SK-N-MC (cell line): ENCODE data around the gene VASP.

Experiments used
- DNase-seq: peaks from one replicate; pipeline ENCODE4 v3.0.0-alpha.2; 2011; ENCODE audit warnings: low read depth, low spot score
- H3K27ac ChIP-seq: fragments of 200-600 bp; sonication (generic); 2 replicates; pipeline ENCODE4 v1.5.1; 2016; ENCODE audit warnings: mixed run types
- H3K36me3 ChIP-seq: fragments of 200-600 bp; sonication (generic); 2 replicates; pipeline ENCODE4 v1.6.1; 2017; ENCODE audit warnings: antibody characterized with exemption, low read length, mixed read lengths; ENCODE audit not compliant: insufficient read depth
- H3K4me3 ChIP-seq: fragments of 200-600 bp; sonication (generic); 2 replicates; pipeline ENCODE4 v1.5.1; 2016
- H3K9ac ChIP-seq: fragments of 200-600 bp; sonication (generic); 2 replicates; pipeline ENCODE4 v1.8.0; 2017; ENCODE audit warnings: mixed run types, mixed read lengths; ENCODE audit not compliant: insufficient read length
- H3K9me3 ChIP-seq: fragments of 200-600 bp; sonication (generic); 2 replicates; pipeline ENCODE4 v1.6.1; 2017; ENCODE audit warnings: low read depth, mild to moderate bottlenecking, antibody characterized with exemption, low read length, moderate library complexity, mixed read lengths
- EZH2 ChIP-seq: fragments of 200-600 bp; sonication (generic); IDR thresholded peaks from one replicate; pipeline ENCODE4 v1.6.1; 2017; ENCODE audit warnings: antibody characterized with exemption
- FOXP2 ChIP-seq: optimal IDR thresholded peaks from 2 replicates; pipeline ENCODE3; 2011; ENCODE audit warnings: mild to moderate bottlenecking, moderate library complexity; ENCODE audit not compliant: insufficient read depth; ENCODE audit errors: extremely low read length, control extremely low read depth
- POLR2AphosphoS5 ChIP-seq: IDR thresholded peaks from 2 replicates; pipeline ENCODE4 v1.6.1; 2012; ENCODE audit warnings: mild to moderate bottlenecking, low read depth, low read length, borderline replicate concordance

VASP gene

DNA sequence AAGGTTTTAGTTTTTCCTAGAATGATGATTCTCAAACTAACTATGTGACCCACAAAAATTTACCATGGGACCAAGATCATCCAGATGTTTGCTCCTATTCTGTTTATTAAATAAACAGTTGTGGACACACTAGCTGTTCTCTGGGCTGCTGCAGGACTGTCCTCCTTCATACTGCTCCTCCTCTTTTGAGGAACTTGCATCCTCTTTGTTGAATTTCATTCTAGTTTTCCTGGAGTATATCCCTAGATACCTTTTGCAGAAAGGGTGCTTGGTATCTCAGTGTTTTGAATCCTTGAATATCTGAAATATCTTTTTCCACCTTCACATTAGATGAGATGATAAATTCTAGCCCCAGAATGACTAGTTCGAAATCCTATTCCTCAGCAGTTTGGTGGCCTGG, 24.1 kb downstream of the VASP start:
- no peaks in the 10 kb centered on the region for H3K36me3 ChIP-seq
- H3K4me3 ChIP-seq: no peak overlapping the region
- H3K27ac ChIP-seq: no peak overlapping the region
- H3K9me3 ChIP-seq: no peaks in the 10 kb centered on the region
- no peak for TF ChIP-seq FOXP2
- TF ChIP-seq POLR2AphosphoS5: no peak
- no peak for TF ChIP-seq EZH2
- DNase-seq: no peak
- H3K9ac ChIP-seq: no peak overlapping the region

DNA sequence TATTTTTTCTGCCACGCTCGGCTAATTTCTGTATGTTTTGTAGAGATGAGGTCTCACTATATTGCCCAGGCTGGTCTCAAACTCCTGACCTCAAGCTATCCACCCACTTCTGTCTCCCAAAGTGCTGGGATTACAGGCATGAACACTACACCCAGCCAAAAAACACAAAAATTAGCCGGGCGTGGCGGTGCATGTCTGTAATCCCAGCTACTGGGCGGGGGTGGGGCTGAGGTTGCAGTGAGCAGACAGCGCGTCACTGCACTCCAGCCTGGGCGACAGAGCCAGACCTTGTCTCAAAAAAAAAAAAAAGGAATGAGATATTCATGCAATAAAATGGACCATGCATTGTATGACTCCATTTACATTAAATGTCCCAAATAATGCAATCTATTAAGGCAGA, 32.2 kb downstream of the VASP start:
- no peaks in the 10 kb centered on the region for H3K36me3 ChIP-seq
- DNase-seq: no peak
- H3K27ac ChIP-seq: no peak overlapping the region
- H3K9ac ChIP-seq: no peak overlapping the region
- H3K4me3 ChIP-seq: no peak overlapping the region
- TF ChIP-seq EZH2 (no peak), FOXP2 (no peak), POLR2AphosphoS5 (no peak)
- no peaks in the 10 kb centered on the region for H3K9me3 ChIP-seq

DNA sequence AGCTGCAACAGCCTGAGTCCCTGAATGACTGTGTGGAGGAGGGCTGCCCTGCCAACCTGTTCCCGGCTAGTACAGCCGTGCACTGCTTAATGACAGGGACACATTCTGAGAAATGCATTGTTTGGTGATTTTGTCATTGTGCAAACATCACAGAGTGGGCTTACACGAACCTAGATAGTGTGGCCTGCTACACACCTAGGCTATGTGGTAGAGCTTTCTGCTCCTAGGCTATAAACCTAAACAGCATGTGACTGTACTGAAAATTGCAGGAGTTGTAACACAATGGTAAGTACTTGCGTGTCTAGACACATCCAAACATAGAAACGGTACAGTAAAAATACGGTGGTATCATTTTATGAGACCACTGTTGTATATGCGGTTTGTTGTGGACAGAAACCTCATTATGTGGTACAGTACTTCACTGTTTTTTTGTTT, 35.0 kb downstream of the VASP start:
- no peak overlapping the region for H3K4me3 ChIP-seq
- H3K36me3 ChIP-seq: no peaks in the 10 kb centered on the region
- H3K9me3 ChIP-seq: no peaks in the 10 kb centered on the region
- no peak overlapping the region for H3K9ac ChIP-seq
- no peak for DNase-seq
- H3K27ac ChIP-seq: no peak overlapping the region
- TF ChIP-seq FOXP2 (no peak), EZH2 (no peak), POLR2AphosphoS5 (no peak)

DNA sequence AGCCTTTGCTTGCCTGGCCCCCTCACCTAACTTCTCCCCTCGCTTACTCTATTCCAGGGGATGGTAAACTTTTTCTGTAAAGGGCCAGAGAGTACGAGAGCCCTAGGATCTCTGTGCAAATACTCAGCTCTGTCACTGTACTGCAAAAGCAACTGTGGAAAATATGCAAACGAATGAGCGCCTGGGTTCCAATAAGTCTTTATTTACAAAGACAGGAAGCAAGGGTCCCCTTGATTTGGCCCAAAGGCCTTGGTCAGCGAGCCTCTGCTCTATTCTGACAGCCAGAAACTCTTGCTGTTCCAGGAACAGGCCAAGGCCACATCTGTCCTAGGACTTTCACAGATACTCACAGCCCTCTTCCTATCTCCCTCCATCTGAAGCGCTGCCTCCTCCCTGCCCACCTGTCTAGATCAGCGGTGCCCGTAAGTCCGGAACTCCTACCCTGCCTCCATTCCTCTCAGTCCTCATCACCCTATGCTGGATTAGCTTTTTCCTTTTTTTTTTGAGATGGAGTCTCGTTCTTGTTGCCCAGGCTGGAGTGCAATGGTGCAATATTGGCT, 40.0 kb downstream of the VASP start:
- H3K9me3 ChIP-seq: no peaks in the 10 kb centered on the region
- H3K9ac ChIP-seq: no peak overlapping the region
- no peak overlapping the region for H3K27ac ChIP-seq
- TF ChIP-seq EZH2: no peak
- TF ChIP-seq POLR2AphosphoS5: no peak
- no peak for TF ChIP-seq FOXP2
- H3K36me3 ChIP-seq: no peaks in the 10 kb centered on the region
- no peak for DNase-seq
- no peak overlapping the region for H3K4me3 ChIP-seq

DNA sequence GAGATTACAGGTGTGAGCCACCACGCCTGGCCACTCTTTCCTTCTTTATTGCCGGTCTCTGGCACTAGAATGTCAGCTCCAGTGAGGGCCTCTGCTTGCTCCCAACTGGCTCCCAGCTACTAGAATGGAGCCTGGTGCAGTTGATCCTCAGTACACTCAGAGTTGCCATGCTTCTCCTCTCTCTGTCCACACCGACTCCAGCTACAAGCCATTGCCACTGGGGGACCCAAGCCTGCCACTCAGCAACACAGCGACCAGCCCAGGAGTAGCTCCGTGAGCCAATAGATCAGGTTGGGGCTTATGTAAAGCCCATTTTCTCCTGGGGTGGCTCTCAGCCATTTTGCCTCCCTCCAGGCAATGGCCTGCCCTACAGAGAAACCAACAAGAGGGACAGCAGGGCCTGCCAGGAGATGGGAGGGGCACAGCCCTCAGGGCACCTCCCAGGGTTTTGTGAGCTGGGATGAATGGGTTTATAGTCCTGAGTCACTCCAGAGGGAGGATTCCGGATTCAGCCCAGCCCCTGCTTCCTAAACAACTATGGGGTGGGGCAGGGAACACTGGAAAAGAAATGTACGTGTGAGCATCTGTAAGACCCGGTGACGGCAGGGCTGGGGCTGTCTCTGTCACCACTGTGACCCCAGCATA, 40.8 kb downstream of the VASP start:
- Histone ChIP-seq H3K9me3 (no peaks in the 10 kb centered on the region), H3K36me3 (no peaks in the 10 kb centered on the region), H3K4me3 (no peak overlapping the region), H3K9ac (no peak overlapping the region), H3K27ac (no peak overlapping the region)
- DNase-seq: no peak
- TF ChIP-seq POLR2AphosphoS5 (no peak), EZH2 (no peak), FOXP2 (no peak)

DNA sequence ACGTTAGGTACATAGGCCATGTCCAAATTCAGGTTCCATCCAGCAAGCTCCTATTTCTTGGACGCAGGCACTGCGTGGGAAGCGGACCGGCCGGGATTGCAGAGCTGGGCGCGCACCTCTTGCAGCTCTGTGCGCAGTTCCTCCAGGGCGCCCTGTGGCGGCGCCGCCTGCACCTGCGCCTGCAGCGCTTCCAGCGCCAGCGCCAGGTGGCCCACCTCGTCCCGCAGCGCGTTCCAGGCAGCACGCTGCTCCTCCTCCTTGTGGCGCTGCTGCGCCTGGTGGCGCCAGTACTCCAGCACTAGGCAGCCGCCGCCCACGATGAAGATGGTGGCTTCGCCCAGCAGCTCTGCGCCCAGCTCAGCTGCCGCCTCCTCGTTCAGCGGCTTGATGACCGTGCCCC, 46.2 kb downstream of the VASP start:
- Histone ChIP-seq H3K27ac (no peak overlapping the region), H3K4me3 (no peak overlapping the region), H3K9ac (no peak overlapping the region), H3K9me3 (no peaks in the 10 kb centered on the region), H3K36me3 (no peaks in the 10 kb centered on the region)
- DNase-seq: no peak
- TF ChIP-seq POLR2AphosphoS5 (no peak), EZH2 (no peak), FOXP2 (no peak)

DNA sequence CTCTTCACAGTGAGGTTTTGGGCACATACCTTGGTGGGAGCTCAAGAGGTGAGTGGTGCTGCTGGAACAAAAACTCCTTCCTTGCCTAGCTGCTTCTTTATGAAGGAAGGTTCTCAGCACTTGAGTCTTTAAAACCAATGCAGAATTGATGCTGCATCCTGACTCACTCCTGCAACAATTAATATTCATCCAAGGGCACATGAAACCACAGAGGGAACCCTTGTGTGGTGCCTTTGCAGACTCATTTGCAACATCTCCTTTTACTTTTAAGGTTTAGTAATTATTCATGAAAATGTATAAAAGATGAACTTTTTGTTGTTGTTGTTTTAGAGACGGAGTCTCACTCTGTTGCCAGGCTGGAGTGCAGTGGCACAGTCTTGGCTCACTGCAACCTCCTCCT, 47.2 kb downstream of the VASP start:
- no peak overlapping the region for H3K9ac ChIP-seq
- H3K9me3 ChIP-seq: no peaks in the 10 kb centered on the region
- no peak overlapping the region for H3K27ac ChIP-seq
- no peak for DNase-seq
- H3K36me3 ChIP-seq: no peaks in the 10 kb centered on the region
- no peak overlapping the region for H3K4me3 ChIP-seq
- TF ChIP-seq FOXP2 (no peak), POLR2AphosphoS5 (no peak), EZH2 (no peak)

DNA sequence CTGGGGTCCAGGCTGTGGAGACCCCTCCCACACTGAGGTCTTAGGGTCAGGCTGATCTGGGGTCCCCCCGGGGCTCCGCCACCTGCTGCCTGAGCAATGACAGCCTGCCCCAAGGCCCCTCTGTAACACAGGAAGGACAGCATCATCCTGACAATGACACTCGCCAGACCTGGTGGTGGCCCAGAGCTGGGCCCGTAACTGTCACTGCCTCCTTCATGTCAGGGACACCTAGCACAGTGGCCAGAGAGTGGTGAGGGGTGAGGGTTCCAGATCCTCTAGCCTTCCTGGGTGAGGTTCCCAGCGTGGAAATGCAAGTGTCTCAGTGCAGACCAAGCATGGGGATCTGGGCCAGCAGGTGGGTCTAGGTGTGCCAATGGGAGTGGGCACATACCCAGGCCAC, 49.6 kb downstream of the VASP start:
- Histone ChIP-seq H3K36me3 (no peaks in the 10 kb centered on the region), H3K4me3 (no peak overlapping the region), H3K9ac (no peak overlapping the region), H3K9me3 (no peaks in the 10 kb centered on the region), H3K27ac (no peak overlapping the region)
- no peak for DNase-seq
- TF ChIP-seq FOXP2 (no peak), POLR2AphosphoS5 (no peak), EZH2 (no peak)

DNA sequence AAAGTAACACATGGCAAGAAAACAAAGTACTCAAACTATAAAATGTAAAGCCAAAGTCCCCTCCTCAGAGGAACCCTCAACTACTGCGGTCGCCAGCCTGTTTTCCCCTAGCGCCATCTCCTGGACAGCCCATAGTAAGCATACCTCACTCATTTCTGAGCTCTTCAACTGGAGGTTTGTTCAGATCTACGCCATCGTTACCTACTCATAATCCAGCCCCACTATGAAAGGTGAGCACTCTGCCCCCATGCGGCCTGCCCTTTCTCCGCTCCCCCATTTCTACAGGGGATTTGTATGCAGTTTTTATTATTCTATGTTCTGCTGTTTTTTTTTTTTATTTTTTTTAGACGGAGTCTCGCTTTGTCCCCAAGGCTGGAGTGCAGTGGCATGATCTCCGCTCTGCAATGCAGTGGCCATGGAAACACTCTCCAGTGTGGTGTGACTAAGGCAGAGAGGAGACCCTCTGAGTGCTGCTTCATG, 51.2 kb downstream of the VASP start:
- Histone ChIP-seq H3K4me3 (no peak overlapping the region), H3K9ac (no peak overlapping the region), H3K9me3 (no peaks in the 10 kb centered on the region), H3K36me3 (no peaks in the 10 kb centered on the region), H3K27ac (no peak overlapping the region)
- no peak for TF ChIP-seq FOXP2
- no peak for TF ChIP-seq EZH2
- no peak for TF ChIP-seq POLR2AphosphoS5
- DNase-seq: no peak
